ENCODE measurements around the gene CARHSP1.

The CARHSP1 gene

DNA sequence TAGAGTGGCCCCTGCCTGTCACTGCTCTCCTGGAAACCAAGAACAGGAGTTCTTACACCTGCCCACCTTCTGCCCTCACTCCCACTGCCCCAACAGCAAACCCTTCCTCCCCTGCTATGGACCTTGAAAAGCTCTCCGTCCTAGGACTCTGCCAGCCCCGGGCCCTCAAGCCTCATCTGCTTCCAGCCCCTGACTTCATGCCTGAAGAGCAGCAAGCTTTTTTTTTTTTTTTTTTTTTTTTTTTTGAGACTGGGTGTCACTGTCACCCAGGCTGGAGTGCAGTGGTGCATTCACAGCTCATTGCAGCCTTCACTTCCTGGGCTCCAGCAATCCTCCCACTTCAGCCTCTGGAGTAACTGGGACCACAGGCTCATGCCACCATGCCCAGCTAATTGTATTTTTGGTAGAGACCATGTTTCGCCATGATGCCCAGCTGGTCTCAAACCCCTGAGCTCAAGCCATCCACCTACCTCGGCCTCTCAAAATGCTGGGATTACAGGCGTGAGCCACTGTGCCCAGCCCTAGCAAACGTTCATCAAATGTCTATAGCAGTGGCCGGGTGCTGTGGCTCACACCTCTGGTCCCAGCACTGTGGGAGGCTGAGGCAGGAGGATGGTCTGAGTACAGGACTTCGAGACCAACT lies 16.9 kb downstream of the CARHSP1 start:
- Histone ChIP-seq H4K20me1 (ENCODE audit: insufficient read depth, low read length) (no peaks in the 10 kb centered on the region), H2AFZ (ENCODE audit: low read length) (no peak overlapping the region), H3K9me2 (ENCODE audit: low read depth, low read length) (no peaks in the 10 kb centered on the region), H3K9me3 (ENCODE audit: low read length) (no peaks in the 10 kb centered on the region), H3K9ac (ENCODE audit: low read length) (no peak overlapping the region), H3K36me3 (ENCODE audit: insufficient read depth, low read length) (peaks cover 95% of the 10 kb centered on the region), H3K4me2 (ENCODE audit: low read length) (no peak overlapping the region), H3F3A (ENCODE audit: insufficient read depth, low read length) (no peaks in the 10 kb centered on the region), H3K79me2 (ENCODE audit: insufficient read depth, low read length) (no peaks in the 10 kb centered on the region), H3K4me1 (ENCODE audit: insufficient read depth, low read length, severe bottlenecking) (no peaks in the 10 kb centered on the region), H3K27ac (ENCODE audit: low read depth, low read length, poor library complexity, severe bottlenecking) (no peak overlapping the region), H3K27me3 (ENCODE audit: insufficient read depth, low read length) (no peaks in the 10 kb centered on the region), H3K4me3 (ENCODE audit: low read depth, low read length, poor library complexity, severe bottlenecking) (no peak overlapping the region)
- TF ChIP-seq, protein P1, sequence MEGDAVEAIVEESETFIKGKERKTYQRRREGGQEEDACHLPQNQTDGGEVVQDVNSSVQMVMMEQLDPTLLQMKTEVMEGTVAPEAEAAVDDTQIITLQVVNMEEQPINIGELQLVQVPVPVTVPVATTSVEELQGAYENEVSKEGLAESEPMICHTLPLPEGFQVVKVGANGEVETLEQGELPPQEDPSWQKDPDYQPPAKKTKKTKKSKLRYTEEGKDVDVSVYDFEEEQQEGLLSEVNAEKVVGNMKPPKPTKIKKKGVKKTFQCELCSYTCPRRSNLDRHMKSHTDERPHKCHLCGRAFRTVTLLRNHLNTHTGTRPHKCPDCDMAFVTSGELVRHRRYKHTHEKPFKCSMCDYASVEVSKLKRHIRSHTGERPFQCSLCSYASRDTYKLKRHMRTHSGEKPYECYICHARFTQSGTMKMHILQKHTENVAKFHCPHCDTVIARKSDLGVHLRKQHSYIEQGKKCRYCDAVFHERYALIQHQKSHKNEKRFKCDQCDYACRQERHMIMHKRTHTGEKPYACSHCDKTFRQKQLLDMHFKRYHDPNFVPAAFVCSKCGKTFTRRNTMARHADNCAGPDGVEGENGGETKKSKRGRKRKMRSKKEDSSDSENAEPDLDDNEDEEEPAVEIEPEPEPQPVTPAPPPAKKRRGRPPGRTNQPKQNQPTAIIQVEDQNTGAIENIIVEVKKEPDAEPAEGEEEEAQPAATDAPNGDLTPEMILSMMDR (IDR thresholded peaks at IDR 0.05; ENCODE audit: low read length), result no peak
- no peak for TF ChIP-seq EZH2 (IDR thresholded peaks at IDR 0.05; ENCODE audit: borderline replicate concordance, low read length)

DNA sequence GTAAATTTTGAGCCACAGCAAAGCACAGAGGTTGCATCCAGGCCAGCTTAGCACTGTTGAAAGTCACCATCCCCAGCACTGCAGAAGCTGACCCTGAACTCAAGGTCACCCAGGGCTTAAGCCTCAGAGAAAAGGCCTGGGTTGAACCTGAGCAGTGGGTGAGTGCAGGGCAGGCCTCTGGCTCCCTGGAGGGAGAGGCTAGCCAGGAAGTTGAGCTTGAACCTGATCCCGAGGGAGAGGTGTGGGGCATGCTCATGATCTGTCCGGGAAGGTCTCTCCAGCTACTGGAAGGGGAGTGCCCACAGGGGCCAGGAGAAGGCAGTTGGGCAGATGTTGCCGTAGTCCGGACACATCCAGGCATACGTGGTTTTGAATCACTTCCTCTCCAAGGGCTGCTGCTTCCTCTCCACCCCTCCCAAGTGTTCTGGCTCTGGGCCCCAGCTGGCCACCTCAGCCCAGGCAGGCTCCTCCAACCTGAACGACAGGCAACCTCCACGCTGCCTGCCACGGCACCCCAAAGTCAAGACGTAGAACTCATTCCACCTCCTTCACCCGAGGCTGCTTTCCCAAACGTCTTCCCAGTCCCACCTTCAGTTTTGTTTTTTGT lies 18.4 kb downstream of the CARHSP1 start:
- TF ChIP-seq, protein P1 (IDR thresholded peaks at IDR 0.05; ENCODE audit: low read length), result no peak
- no peak for TF ChIP-seq EZH2 (IDR thresholded peaks at IDR 0.05; ENCODE audit: borderline replicate concordance, low read length)
- no peak overlapping the region for H3K9ac ChIP-seq (ENCODE audit: low read length)
- H3K4me2 ChIP-seq (ENCODE audit: low read length), result no peak overlapping the region
- H3K36me3 ChIP-seq (ENCODE audit: insufficient read depth, low read length), result peaks cover 88% of the 10 kb centered on the region
- no peaks in the 10 kb centered on the region for H4K20me1 ChIP-seq (ENCODE audit: insufficient read depth, low read length)
- no peaks in the 10 kb centered on the region for H3K9me3 ChIP-seq (ENCODE audit: low read length)
- H3K4me3 ChIP-seq (ENCODE audit: low read depth, low read length, poor library complexity, severe bottlenecking), result no peak overlapping the region
- no peaks in the 10 kb centered on the region for H3K27me3 ChIP-seq (ENCODE audit: insufficient read depth, low read length)
- H3K4me1 ChIP-seq (ENCODE audit: insufficient read depth, low read length, severe bottlenecking), result no peaks in the 10 kb centered on the region
- H3K79me2 ChIP-seq (ENCODE audit: insufficient read depth, low read length), result no peaks in the 10 kb centered on the region
- H3K27ac ChIP-seq (ENCODE audit: low read depth, low read length, poor library complexity, severe bottlenecking), result no peak overlapping the region
- no peaks in the 10 kb centered on the region for H3F3A ChIP-seq (ENCODE audit: insufficient read depth, low read length)
- H3K9me2 ChIP-seq (ENCODE audit: low read depth, low read length), result no peaks in the 10 kb centered on the region
- H2AFZ ChIP-seq (ENCODE audit: low read length), result no peak overlapping the region

DNA sequence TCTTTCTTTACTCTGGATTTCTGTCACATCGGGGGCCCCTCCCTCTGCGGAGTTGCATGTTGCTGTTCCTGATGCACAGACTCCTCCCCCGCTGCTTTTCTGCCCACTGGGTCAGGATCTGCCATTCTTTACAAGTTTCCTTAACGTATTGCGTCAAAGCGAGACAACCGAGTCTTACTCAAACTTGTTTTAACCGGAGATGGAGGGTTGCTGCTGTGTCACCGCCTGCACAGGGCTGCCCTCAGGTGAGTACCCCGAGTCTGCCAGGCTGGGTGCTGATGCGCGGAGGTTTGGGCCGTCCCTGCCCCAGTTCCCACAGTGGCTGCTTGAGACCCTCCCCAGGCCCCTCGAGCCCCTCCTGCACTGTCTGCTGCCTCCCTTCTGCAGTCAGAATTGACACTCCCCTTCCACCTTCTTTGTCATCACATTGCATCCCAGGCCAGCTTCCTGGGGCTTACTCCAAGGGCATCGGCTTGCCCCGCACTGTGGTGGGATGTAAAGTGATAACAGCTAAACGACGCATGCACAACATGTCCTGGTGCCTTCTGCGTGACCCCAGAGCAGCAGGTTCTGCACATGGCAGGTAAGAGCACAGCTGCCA lies 19.3 kb downstream of the CARHSP1 start:
- no peak for TF ChIP-seq EZH2 (IDR thresholded peaks at IDR 0.05; ENCODE audit: borderline replicate concordance, low read length)
- TF ChIP-seq, protein P1 (IDR thresholded peaks at IDR 0.05; ENCODE audit: low read length), result no peak
- Histone ChIP-seq H3K4me2 (ENCODE audit: low read length) (no peak overlapping the region), H3F3A (ENCODE audit: insufficient read depth, low read length) (no peaks in the 10 kb centered on the region), H3K27me3 (ENCODE audit: insufficient read depth, low read length) (no peaks in the 10 kb centered on the region), H3K9ac (ENCODE audit: low read length) (no peak overlapping the region), H4K20me1 (ENCODE audit: insufficient read depth, low read length) (no peaks in the 10 kb centered on the region), H3K36me3 (ENCODE audit: insufficient read depth, low read length) (peaks cover 80% of the 10 kb centered on the region), H3K27ac (ENCODE audit: low read depth, low read length, poor library complexity, severe bottlenecking) (no peak overlapping the region), H2AFZ (ENCODE audit: low read length) (no peak overlapping the region), H3K4me3 (ENCODE audit: low read depth, low read length, poor library complexity, severe bottlenecking) (no peak overlapping the region), H3K4me1 (ENCODE audit: insufficient read depth, low read length, severe bottlenecking) (no peaks in the 10 kb centered on the region), H3K79me2 (ENCODE audit: insufficient read depth, low read length) (no peaks in the 10 kb centered on the region), H3K9me2 (ENCODE audit: low read depth, low read length) (no peaks in the 10 kb centered on the region), H3K9me3 (ENCODE audit: low read length) (no peaks in the 10 kb centered on the region)

All from OCI-LY1 (cell line).